ENCODE measurements around the gene INSL3.
"Not testable (repeated sequence)": the region's sequence is repeated elsewhere in the genome, so short reads cannot be mapped to it uniquely, and the experiment has no call there.

INSL3 gene

DNA sequence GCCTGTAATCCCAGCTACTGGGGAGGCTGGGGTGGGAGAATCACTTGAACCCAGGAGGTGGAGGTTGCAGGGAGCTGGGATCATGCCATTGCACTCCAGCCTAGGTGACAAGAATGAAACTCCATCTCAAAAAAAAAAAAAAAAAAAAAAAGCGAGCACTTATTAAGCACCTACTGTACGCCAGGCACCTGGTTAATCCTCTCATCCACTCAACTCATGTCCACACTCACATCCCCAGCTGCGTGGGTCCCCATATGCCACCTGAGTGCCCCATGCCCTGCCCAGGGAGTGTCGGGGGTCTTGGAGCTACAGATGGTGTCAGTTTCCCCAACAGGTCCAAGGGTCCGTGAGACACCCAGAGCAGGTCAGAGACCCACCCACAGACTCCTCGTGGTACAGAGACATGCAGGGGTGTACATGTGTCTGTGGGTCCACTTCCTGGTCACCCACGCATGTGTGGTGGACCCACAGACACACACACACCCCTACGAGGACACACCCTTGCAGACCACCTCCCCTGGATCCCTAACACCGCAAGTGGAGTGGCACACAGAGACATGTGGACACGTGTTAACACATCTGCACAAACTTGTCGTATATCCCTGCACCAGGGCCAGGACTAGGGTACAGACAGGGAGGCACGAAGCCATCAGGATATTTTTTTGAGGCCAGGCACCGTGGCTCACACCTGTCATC lies 3.5 kb downstream of the INSL3 start:
- Mint-ChIP-seq H3K27ac (no peak overlapping the region), H3K36me3 (ENCODE audit: insufficient read depth) (peaks cover 7% of the 10 kb centered on the region), H3K9me3 (no peaks in the 10 kb centered on the region), H3K27me3 (no peaks in the 10 kb centered on the region), H3K4me3 (no peak overlapping the region), H3K4me1 (ENCODE audit: low read depth in 2 of 2) (no peaks in the 10 kb centered on the region)
- DNase-seq (no peak), ATAC-seq (replicated peaks) (no peak)

- H3K4me1 Mint-ChIP-seq (ENCODE audit: low read depth in 2 of 2), result peaks cover 7 to 9% of the 10 kb centered on the region in 2 donors
Observed at GRCh38 chr19:17812099-17812498, 9.2 kb downstream of the INSL3 start.

DNA sequence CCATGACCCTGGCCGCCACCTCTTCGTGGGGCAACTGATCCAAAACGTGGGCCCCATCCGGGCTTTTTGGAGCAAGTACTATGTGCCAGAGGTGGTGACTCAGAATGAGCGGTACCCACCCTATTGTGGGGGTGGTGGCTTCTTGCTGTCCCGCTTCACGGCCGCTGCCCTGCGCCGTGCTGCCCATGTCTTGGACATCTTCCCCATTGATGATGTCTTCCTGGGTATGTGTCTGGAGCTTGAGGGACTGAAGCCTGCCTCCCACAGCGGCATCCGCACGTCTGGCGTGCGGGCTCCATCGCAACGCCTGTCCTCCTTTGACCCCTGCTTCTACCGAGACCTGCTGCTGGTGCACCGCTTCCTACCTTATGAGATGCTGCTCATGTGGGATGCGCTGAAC lies 9.6 kb downstream of the INSL3 start:
- peaks cover 4% of the 10 kb centered on the region for H3K36me3 Mint-ChIP-seq (ENCODE audit: insufficient read depth)

More at GRCh38 chr19:17812099-17812498, 9.2 kb downstream of the INSL3 start:
- H3K36me3 Mint-ChIP-seq (ENCODE audit: insufficient read depth), result peaks cover 4% of the 10 kb centered on the region
- no peaks in the 10 kb centered on the region for H3K9me3 Mint-ChIP-seq
- no peak for ATAC-seq (replicated peaks)
- no peak for DNase-seq
- H3K27me3 Mint-ChIP-seq, result no peaks in the 10 kb centered on the region
- H3K4me3 Mint-ChIP-seq, result no peak overlapping the region
- H3K27ac Mint-ChIP-seq, result no peak overlapping the region

GRCh38 chr19:17811103-17811502 lies 10.2 kb downstream of the INSL3 start:
- Mint-ChIP-seq H3K4me3 (no peak overlapping the region), H3K27me3 (no peaks in the 10 kb centered on the region), H3K4me1 (ENCODE audit: low read depth in 2 of 2) (peaks cover 8 to 10% of the 10 kb centered on the region in 2 donors), H3K9me3 (no peaks in the 10 kb centered on the region), H3K36me3 (ENCODE audit: insufficient read depth) (peaks cover 4% of the 10 kb centered on the region), H3K27ac (no peak overlapping the region)
- no peak for DNase-seq
- ATAC-seq (replicated peaks), result no peak

More for the DNA sequence above, 9.6 kb downstream of the INSL3 start:
- Mint-ChIP-seq H3K27me3 (no peaks in the 10 kb centered on the region), H3K27ac (no peak overlapping the region), H3K9me3 (no peaks in the 10 kb centered on the region), H3K4me1 (ENCODE audit: low read depth in 2 of 2) (peaks cover 8 to 10% of the 10 kb centered on the region in 2 donors), H3K4me3 (no peak overlapping the region)
- ATAC-seq (replicated peaks) (no peak), DNase-seq (no peak)

DNA sequence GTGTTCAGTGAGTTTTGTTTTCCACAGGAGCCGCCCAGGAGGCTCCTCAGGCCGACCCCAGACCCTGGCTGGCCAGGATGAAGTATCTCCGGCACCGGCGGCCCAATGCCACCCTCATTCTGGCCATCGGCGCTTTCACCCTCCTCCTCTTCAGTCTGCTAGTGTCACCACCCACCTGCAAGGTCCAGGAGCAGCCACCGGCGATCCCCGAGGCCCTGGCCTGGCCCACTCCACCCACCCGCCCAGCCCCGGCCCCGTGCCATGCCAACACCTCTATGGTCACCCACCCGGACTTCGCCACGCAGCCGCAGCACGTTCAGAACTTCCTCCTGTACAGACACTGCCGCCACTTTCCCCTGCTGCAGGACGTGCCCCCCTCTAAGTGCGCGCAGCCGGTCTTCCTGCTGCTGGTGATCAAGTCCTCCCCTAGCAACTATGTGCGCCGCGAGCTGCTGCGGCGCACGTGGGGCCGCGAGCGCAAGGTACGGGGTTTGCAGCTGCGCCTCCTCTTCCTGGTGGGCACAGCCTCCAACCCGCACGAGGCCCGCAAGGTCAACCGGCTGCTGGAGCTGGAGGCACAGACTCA lies 13.5 kb downstream of the INSL3 start:
- Mint-ChIP-seq H3K27ac (peak overlapping the region in 1 of 2 donors; percentile 76), H3K27me3 (no peaks in the 10 kb centered on the region), H3K4me1 (ENCODE audit: low read depth in 2 of 2) (peaks cover 17% of the 10 kb centered on the region in 2 donors), H3K36me3 (ENCODE audit: insufficient read depth) (no peaks in the 10 kb centered on the region), H3K9me3 (no peaks in the 10 kb centered on the region), H3K4me3 (peak overlapping the region; percentile 64 to 74)
- ATAC-seq (replicated peaks) (peak; percentile 73), DNase-seq (no peak)

DNA sequence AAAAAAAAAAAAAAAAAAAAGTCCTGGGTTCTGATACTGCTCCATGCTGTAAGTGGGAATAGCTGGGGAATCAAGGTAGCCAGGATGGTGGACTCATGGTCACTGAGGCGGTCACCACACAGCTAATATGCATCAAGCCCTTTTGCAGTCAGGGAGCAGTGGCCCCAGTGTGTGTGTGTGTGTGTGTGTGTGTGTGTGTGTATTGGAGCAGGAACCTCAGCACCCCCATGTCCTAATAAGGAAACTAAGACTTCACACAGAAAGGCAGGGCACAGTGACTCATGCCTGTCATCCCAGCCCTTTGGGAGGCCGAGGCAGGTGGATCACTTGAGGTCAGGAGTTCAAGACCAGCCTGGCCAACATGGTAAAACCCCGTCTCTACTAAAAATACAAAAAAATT lies 14.4 kb downstream of the INSL3 start:
- ATAC-seq (replicated peaks) (no peak), DNase-seq (no peak)
- peaks cover 21% of the 10 kb centered on the region in 2 donors for H3K4me1 Mint-ChIP-seq (ENCODE audit: low read depth in 2 of 2)
- H3K36me3 Mint-ChIP-seq (ENCODE audit: insufficient read depth), result no peaks in the 10 kb centered on the region
- no peak overlapping the region for H3K27ac Mint-ChIP-seq
- no peaks in the 10 kb centered on the region for H3K27me3 Mint-ChIP-seq
- no peaks in the 10 kb centered on the region for H3K9me3 Mint-ChIP-seq
- peak overlapping the region; percentile 66 to 71 for H3K4me3 Mint-ChIP-seq

- H3K36me3 Mint-ChIP-seq (ENCODE audit: insufficient read depth), result no peaks in the 10 kb centered on the region
- H3K4me1 Mint-ChIP-seq (ENCODE audit: low read depth in 2 of 2), result peaks cover 21 to 22% of the 10 kb centered on the region in 2 donors
- DNase-seq (no peak), ATAC-seq (replicated peaks) (no peak)
- H3K27ac Mint-ChIP-seq, result peak overlapping the region in 1 of 2 donors; percentile 75
- no peak overlapping the region for H3K4me3 Mint-ChIP-seq
- no peaks in the 10 kb centered on the region for H3K9me3 Mint-ChIP-seq
- no peaks in the 10 kb centered on the region for H3K27me3 Mint-ChIP-seq
Observed at GRCh38 chr19:17805427-17805826, 15.9 kb downstream of the INSL3 start.

DNA sequence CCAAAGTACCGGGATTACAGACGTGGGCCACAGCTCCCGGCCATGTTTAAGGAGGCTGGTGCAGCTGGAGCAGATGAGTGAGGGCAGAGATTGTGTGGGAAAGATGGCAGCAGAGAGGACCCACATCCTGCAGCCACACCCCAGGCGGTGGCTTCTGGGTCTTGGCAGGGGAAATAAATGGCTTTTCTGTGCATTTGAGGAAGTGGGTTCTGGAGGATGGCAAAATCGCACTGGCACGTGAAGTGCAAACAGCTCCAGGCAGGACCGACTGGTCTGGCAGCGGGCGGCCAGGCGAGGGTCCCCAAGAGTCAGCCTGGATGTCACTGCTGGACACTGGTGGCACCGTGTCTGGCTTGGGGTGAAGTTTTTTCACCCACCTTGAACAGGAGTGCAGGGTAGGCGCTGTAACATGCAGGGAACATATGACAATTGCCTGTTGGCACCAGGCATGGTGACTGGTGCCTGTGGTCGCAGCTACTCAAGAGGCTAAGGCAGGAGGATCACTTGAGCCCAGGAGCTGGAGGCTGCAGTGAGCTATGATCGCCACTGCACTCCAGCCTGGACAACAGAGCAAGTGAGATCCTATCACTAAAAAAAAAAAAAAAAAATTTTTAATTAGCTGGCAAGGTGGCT lies 17.9 kb downstream of the INSL3 start:
- Mint-ChIP-seq H3K27me3 (no peaks in the 10 kb centered on the region), H3K4me3 (peak overlapping the region; percentile 69 to 72)

DNA sequence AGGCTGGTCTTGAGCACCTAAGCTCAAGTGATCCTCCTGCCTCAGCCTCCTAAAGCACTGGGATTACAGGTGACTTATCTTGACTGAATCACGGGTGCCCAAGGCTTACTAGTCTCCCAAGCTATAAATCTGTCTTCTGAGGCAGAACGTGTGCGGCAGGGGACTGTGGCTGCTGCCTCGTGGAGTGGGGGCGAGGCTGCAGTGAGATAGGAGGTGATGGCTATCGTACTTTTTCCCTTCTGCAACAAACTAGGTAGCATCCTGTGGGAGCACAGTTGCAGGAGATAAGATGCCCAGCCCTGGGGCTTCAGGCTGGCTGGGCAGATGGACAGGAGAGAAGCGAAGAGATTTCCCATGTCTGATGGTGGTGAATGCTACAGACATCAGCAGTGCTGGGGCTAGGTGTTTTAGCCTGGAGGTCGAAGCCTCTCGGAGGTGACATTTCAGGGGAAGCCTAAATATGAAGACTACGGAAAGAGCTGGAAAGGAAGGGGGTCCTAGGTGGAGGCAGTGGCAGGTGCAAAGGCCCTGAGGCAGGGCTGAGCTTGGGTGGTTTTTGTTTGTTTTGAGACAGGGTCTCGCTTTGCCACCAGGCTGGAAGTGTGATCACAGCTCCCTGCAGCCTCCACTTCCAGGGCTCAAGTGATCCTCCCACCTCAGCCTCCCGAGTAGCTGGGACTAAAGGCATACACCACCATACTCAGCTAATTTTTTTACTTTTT lies 19.0 kb downstream of the INSL3 start:
- Mint-ChIP-seq H3K27me3 (no peaks in the 10 kb centered on the region), H3K4me1 (ENCODE audit: low read depth in 2 of 2) (peaks cover 14 to 16% of the 10 kb centered on the region in 2 donors), H3K27ac (peak overlapping the region; percentile 9 to 59), H3K4me3 (peak overlapping the region; percentile 51 to 61), H3K9me3 (no peaks in the 10 kb centered on the region), H3K36me3 (ENCODE audit: insufficient read depth) (no peaks in the 10 kb centered on the region)
- DNase-seq (no peak), ATAC-seq (replicated peaks) (no peak)

More for the DNA sequence above, 17.9 kb downstream of the INSL3 start:
- Mint-ChIP-seq H3K4me1 (ENCODE audit: low read depth in 2 of 2) (peaks cover 21 to 22% of the 10 kb centered on the region in 2 donors), H3K36me3 (ENCODE audit: insufficient read depth) (no peaks in the 10 kb centered on the region), H3K9me3 (no peaks in the 10 kb centered on the region), H3K27ac (peak overlapping the region; percentile 52 to 79)
- ATAC-seq (replicated peaks), result peak; percentile 78
- DNase-seq, result peak in 1 of 3 experiments; percentile 14

- peaks cover 20 to 22% of the 10 kb centered on the region in 2 donors for H3K4me1 Mint-ChIP-seq (ENCODE audit: low read depth in 2 of 2)
- not testable (repeated sequence) for ATAC-seq (replicated peaks)
Observed at GRCh38 chr19:17798599-17798998, 22.7 kb downstream of the INSL3 start.

GRCh38 chr19:17797424-17798201 lies 23.7 kb downstream of the INSL3 start:
- DNase-seq (no peak), ATAC-seq (replicated peaks) (no peak)
- no peaks in the 10 kb centered on the region for H3K9me3 Mint-ChIP-seq
- H3K27ac Mint-ChIP-seq, result no peak overlapping the region
- no peak overlapping the region for H3K4me3 Mint-ChIP-seq
- H3K4me1 Mint-ChIP-seq (ENCODE audit: low read depth in 2 of 2), result peaks cover 13 to 16% of the 10 kb centered on the region in 2 donors
- H3K36me3 Mint-ChIP-seq (ENCODE audit: insufficient read depth), result no peaks in the 10 kb centered on the region
- H3K27me3 Mint-ChIP-seq, result peaks cover 0 to 25% of the 10 kb centered on the region in 2 donors

More at GRCh38 chr19:17798599-17798998, 22.7 kb downstream of the INSL3 start:
- DNase-seq; H3K36me3 Mint-ChIP-seq (ENCODE audit: insufficient read depth); H3K27ac Mint-ChIP-seq; H3K4me3 Mint-ChIP-seq; H3K9me3 Mint-ChIP-seq: not testable (repeated sequence)
- H3K27me3 Mint-ChIP-seq, result peaks cover 0 to 24% of the 10 kb centered on the region in 2 donors

- Mint-ChIP-seq H3K27me3 (peaks cover 0 to 25% of the 10 kb centered on the region in 2 donors), H3K36me3 (ENCODE audit: insufficient read depth) (no peaks in the 10 kb centered on the region), H3K4me1 (ENCODE audit: low read depth in 2 of 2) (peaks cover 10 to 11% of the 10 kb centered on the region in 2 donors), H3K27ac (no peak overlapping the region), H3K4me3 (no peak overlapping the region), H3K9me3 (no peaks in the 10 kb centered on the region)
- no peak for ATAC-seq (replicated peaks)
- no peak for DNase-seq
Observed at GRCh38 chr19:17796838-17797423, 24.4 kb downstream of the INSL3 start.

Measured in effector memory CD8-positive, alpha-beta T cell (primary cell).